Tibial nerve (tissue), 3 donors: ENCODE data around the gene RAET1E.

ENCODE experiments used
- POLR2A ChIP-seq, 2 donors: fragments of 450-650 bp; IDR thresholded peaks; one replicate each; pipeline ENCODE4 v1.6.1; 2017; ENCODE audit warnings: antibody characterized with exemption in 2 of 2, mild to moderate bottlenecking in 2 of 2, moderate library complexity in 2 of 2
- TF ChIP-seq, protein P1 (sequence below), 5 experiments: fragments of 200-600 bp in 3 of 5; fragments of 450-650 bp in 2 of 5; sonication (generic) in 3 of 5; IDR thresholded peaks; one replicate each; pipeline ENCODE4 v1.5.1; 2016 to 2019; ENCODE audit warnings: antibody characterized with exemption in 5 of 5, mild to moderate bottlenecking in 3 of 5, moderate library complexity in 2 of 5

- TF ChIP-seq, protein P1, sequence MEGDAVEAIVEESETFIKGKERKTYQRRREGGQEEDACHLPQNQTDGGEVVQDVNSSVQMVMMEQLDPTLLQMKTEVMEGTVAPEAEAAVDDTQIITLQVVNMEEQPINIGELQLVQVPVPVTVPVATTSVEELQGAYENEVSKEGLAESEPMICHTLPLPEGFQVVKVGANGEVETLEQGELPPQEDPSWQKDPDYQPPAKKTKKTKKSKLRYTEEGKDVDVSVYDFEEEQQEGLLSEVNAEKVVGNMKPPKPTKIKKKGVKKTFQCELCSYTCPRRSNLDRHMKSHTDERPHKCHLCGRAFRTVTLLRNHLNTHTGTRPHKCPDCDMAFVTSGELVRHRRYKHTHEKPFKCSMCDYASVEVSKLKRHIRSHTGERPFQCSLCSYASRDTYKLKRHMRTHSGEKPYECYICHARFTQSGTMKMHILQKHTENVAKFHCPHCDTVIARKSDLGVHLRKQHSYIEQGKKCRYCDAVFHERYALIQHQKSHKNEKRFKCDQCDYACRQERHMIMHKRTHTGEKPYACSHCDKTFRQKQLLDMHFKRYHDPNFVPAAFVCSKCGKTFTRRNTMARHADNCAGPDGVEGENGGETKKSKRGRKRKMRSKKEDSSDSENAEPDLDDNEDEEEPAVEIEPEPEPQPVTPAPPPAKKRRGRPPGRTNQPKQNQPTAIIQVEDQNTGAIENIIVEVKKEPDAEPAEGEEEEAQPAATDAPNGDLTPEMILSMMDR (IDR thresholded peaks at IDR 0.05) = no peak
- TF ChIP-seq POLR2A (IDR thresholded peaks at IDR 0.05) = no peak
Measured at GRCh38 chr6:149876241-149876933, 21.5 kb downstream of the RAET1E start.
